ENCODE results near the gene ELP6.
"Not testable (repeated sequence)": the region's sequence is repeated elsewhere in the genome, so short reads cannot be mapped to it uniquely, and the experiment has no call there.

The ELP6 gene

GRCh38 chr3:47481763-47482162, 31.7 kb downstream of the ELP6 start:
- H3K9ac ChIP-seq (ENCODE audit: low read length in 2 of 2); H3K9me3 ChIP-seq (ENCODE audit: control insufficient read depth in 2 of 2, low read length in 2 of 2); H3K27ac ChIP-seq (ENCODE audit: low read length); H3K36me3 ChIP-seq (ENCODE audit: control insufficient read depth in 2 of 2, insufficient read depth in 2 of 2, low read length in 2 of 2); H3K27me3 ChIP-seq (ENCODE audit: control insufficient read depth in 1 of 2, insufficient read depth in 2 of 2, low read length in 2 of 2); H3K4me3 ChIP-seq (ENCODE audit: low read length in 2 of 2); H3K4me1 ChIP-seq (ENCODE audit: control insufficient read depth, insufficient read depth, low read length): not testable (repeated sequence)

GRCh38 chr3:47480267-47480666, 33.2 kb downstream of the ELP6 start:
- H3K4me3 ChIP-seq (ENCODE audit: low read length in 2 of 2); H3K27me3 ChIP-seq (ENCODE audit: control insufficient read depth in 1 of 2, insufficient read depth in 2 of 2, low read length in 2 of 2); H3K36me3 ChIP-seq (ENCODE audit: control insufficient read depth in 2 of 2, insufficient read depth in 2 of 2, low read length in 2 of 2); H3K9me3 ChIP-seq (ENCODE audit: control insufficient read depth in 2 of 2, low read length in 2 of 2); H3K27ac ChIP-seq (ENCODE audit: low read length); H3K9ac ChIP-seq (ENCODE audit: low read length in 2 of 2): not testable (repeated sequence)
- peaks cover 10% of the 10 kb centered on the region for H3K4me1 ChIP-seq (ENCODE audit: control insufficient read depth, insufficient read depth, low read length)

- H3K4me3 ChIP-seq (ENCODE audit: low read length in 2 of 2): no peak overlapping the region
- H3K27ac ChIP-seq (ENCODE audit: low read length): no peak overlapping the region
Observed at GRCh38 chr3:47479826-47480160, 33.7 kb downstream of the ELP6 start.

GRCh38 chr3:47478022-47478421, 35.5 kb downstream of the ELP6 start:
- H3K27me3 ChIP-seq (ENCODE audit: control insufficient read depth in 1 of 2, insufficient read depth in 2 of 2, low read length in 2 of 2): no peaks in the 10 kb centered on the region
- peaks cover 20% of the 10 kb centered on the region for H3K4me1 ChIP-seq (ENCODE audit: control insufficient read depth, insufficient read depth, low read length)
- no peaks in the 10 kb centered on the region for H3K9me3 ChIP-seq (ENCODE audit: control insufficient read depth in 2 of 2, low read length in 2 of 2)
- H3K4me3 ChIP-seq (ENCODE audit: low read length in 2 of 2): no peak overlapping the region
- H3K9ac ChIP-seq (ENCODE audit: low read length in 2 of 2): no peak overlapping the region
- no peak overlapping the region for H3K27ac ChIP-seq (ENCODE audit: low read length)
- H3K36me3 ChIP-seq (ENCODE audit: control insufficient read depth in 2 of 2, insufficient read depth in 2 of 2, low read length in 2 of 2): no peaks in the 10 kb centered on the region

More at GRCh38 chr3:47479826-47480160, 33.7 kb downstream of the ELP6 start:
- no peaks in the 10 kb centered on the region for H3K9me3 ChIP-seq (ENCODE audit: control insufficient read depth in 2 of 2, low read length in 2 of 2)
- no peaks in the 10 kb centered on the region for H3K27me3 ChIP-seq (ENCODE audit: control insufficient read depth in 1 of 2, insufficient read depth in 2 of 2, low read length in 2 of 2)
- no peak overlapping the region for H3K9ac ChIP-seq (ENCODE audit: low read length in 2 of 2)
- peaks cover 14% of the 10 kb centered on the region for H3K4me1 ChIP-seq (ENCODE audit: control insufficient read depth, insufficient read depth, low read length)
- H3K36me3 ChIP-seq (ENCODE audit: control insufficient read depth in 2 of 2, insufficient read depth in 2 of 2, low read length in 2 of 2): no peaks in the 10 kb centered on the region

GRCh38 chr3:47476644-47477199, 36.8 kb downstream of the ELP6 start:
- peak overlapping the region; percentile 67 to 89 for H3K9ac ChIP-seq (ENCODE audit: low read length in 2 of 2)
- peak overlapping the region; percentile 83 for H3K27ac ChIP-seq (ENCODE audit: low read length)
- peak overlapping the region; percentile 81 to 92 for H3K4me3 ChIP-seq (ENCODE audit: low read length in 2 of 2)
- H3K4me1 ChIP-seq (ENCODE audit: control insufficient read depth, insufficient read depth, low read length): peaks cover 20% of the 10 kb centered on the region
- H3K36me3 ChIP-seq (ENCODE audit: control insufficient read depth in 2 of 2, insufficient read depth in 2 of 2, low read length in 2 of 2): no peaks in the 10 kb centered on the region
- no peaks in the 10 kb centered on the region for H3K9me3 ChIP-seq (ENCODE audit: control insufficient read depth in 2 of 2, low read length in 2 of 2)
- no peaks in the 10 kb centered on the region for H3K27me3 ChIP-seq (ENCODE audit: control insufficient read depth in 1 of 2, insufficient read depth in 2 of 2, low read length in 2 of 2)

- Histone ChIP-seq H3K9me3 (ENCODE audit: control insufficient read depth in 2 of 2, low read length in 2 of 2) (no peaks in the 10 kb centered on the region), H3K36me3 (ENCODE audit: control insufficient read depth in 2 of 2, insufficient read depth in 2 of 2, low read length in 2 of 2) (no peaks in the 10 kb centered on the region), H3K9ac (ENCODE audit: low read length in 2 of 2) (peak overlapping the region; percentile 67 to 89), H3K27me3 (ENCODE audit: control insufficient read depth in 1 of 2, insufficient read depth in 2 of 2, low read length in 2 of 2) (no peaks in the 10 kb centered on the region), H3K4me3 (ENCODE audit: low read length in 2 of 2) (peak overlapping the region; percentile 81 to 92), H3K27ac (ENCODE audit: low read length) (peak overlapping the region; percentile 83), H3K4me1 (ENCODE audit: control insufficient read depth, insufficient read depth, low read length) (peaks cover 20% of the 10 kb centered on the region)
Observed at GRCh38 chr3:47476330-47476626, 37.2 kb downstream of the ELP6 start.

GRCh38 chr3:47475570-47476329, 37.8 kb downstream of the ELP6 start, which contains the start of gene SCAP:
Gene SCAP, minus strand, starts transcription at chr3:47475941. Its CDS starts 32,948 bp downstream, at chr3:47442993.
- Histone ChIP-seq H3K4me1 (ENCODE audit: control insufficient read depth, insufficient read depth, low read length) (peaks cover 20% of the 10 kb centered on the region), H3K36me3 (ENCODE audit: control insufficient read depth in 2 of 2, insufficient read depth in 2 of 2, low read length in 2 of 2) (no peaks in the 10 kb centered on the region), H3K27ac (ENCODE audit: low read length) (peak within 1 kb of the TSS; percentile 83), H3K4me3 (ENCODE audit: low read length in 2 of 2) (peak within 1 kb of the TSS; percentile 81 to 92), H3K9ac (ENCODE audit: low read length in 2 of 2) (peak within 1 kb of the TSS; percentile 67 to 89), H3K27me3 (ENCODE audit: control insufficient read depth in 1 of 2, insufficient read depth in 2 of 2, low read length in 2 of 2) (no peaks in the 10 kb centered on the region), H3K9me3 (ENCODE audit: control insufficient read depth in 2 of 2, low read length in 2 of 2) (no peaks in the 10 kb centered on the region)

- no peaks in the 10 kb centered on the region for H3K9me3 ChIP-seq (ENCODE audit: control insufficient read depth in 2 of 2, low read length in 2 of 2)
- H3K4me3 ChIP-seq (ENCODE audit: low read length in 2 of 2): peak overlapping the region; percentile 81 to 92
- H3K27me3 ChIP-seq (ENCODE audit: control insufficient read depth in 1 of 2, insufficient read depth in 2 of 2, low read length in 2 of 2): no peaks in the 10 kb centered on the region
- no peaks in the 10 kb centered on the region for H3K36me3 ChIP-seq (ENCODE audit: control insufficient read depth in 2 of 2, insufficient read depth in 2 of 2, low read length in 2 of 2)
- peak overlapping the region; percentile 67 to 81 for H3K9ac ChIP-seq (ENCODE audit: low read length in 2 of 2)
- H3K27ac ChIP-seq (ENCODE audit: low read length): peak overlapping the region; percentile 83
- H3K4me1 ChIP-seq (ENCODE audit: control insufficient read depth, insufficient read depth, low read length): peaks cover 20% of the 10 kb centered on the region
Observed at GRCh38 chr3:47475029-47475569, 38.4 kb downstream of the ELP6 start.

- peaks cover 20% of the 10 kb centered on the region for H3K4me1 ChIP-seq (ENCODE audit: control insufficient read depth, insufficient read depth, low read length)
- no peaks in the 10 kb centered on the region for H3K27me3 ChIP-seq (ENCODE audit: control insufficient read depth in 1 of 2, insufficient read depth in 2 of 2, low read length in 2 of 2)
- H3K9ac ChIP-seq (ENCODE audit: low read length in 2 of 2): peak overlapping the region in 1 of 2 donors; percentile 29
- H3K27ac ChIP-seq (ENCODE audit: low read length): no peak overlapping the region
- H3K9me3 ChIP-seq (ENCODE audit: control insufficient read depth in 2 of 2, low read length in 2 of 2): no peaks in the 10 kb centered on the region
- no peaks in the 10 kb centered on the region for H3K36me3 ChIP-seq (ENCODE audit: control insufficient read depth in 2 of 2, insufficient read depth in 2 of 2, low read length in 2 of 2)
- H3K4me3 ChIP-seq (ENCODE audit: low read length in 2 of 2): no peak overlapping the region
Observed at GRCh38 chr3:47473391-47473790, 40.1 kb downstream of the ELP6 start.

- no peaks in the 10 kb centered on the region for H3K9me3 ChIP-seq (ENCODE audit: control insufficient read depth in 2 of 2, low read length in 2 of 2)
- no peak overlapping the region for H3K27ac ChIP-seq (ENCODE audit: low read length)
- H3K27me3 ChIP-seq (ENCODE audit: control insufficient read depth in 1 of 2, insufficient read depth in 2 of 2, low read length in 2 of 2): no peaks in the 10 kb centered on the region
- peaks cover 4% of the 10 kb centered on the region for H3K4me1 ChIP-seq (ENCODE audit: control insufficient read depth, insufficient read depth, low read length)
- H3K4me3 ChIP-seq (ENCODE audit: low read length in 2 of 2): no peak overlapping the region
- no peaks in the 10 kb centered on the region for H3K36me3 ChIP-seq (ENCODE audit: control insufficient read depth in 2 of 2, insufficient read depth in 2 of 2, low read length in 2 of 2)
- no peak overlapping the region for H3K9ac ChIP-seq (ENCODE audit: low read length in 2 of 2)
Observed at GRCh38 chr3:47469616-47470015, 43.9 kb downstream of the ELP6 start.

GRCh38 chr3:47468315-47468714, 45.2 kb downstream of the ELP6 start:
- not testable (repeated sequence) for H3K36me3 ChIP-seq (ENCODE audit: control insufficient read depth in 2 of 2, insufficient read depth in 2 of 2, low read length in 2 of 2); H3K4me3 ChIP-seq (ENCODE audit: low read length in 2 of 2); H3K9ac ChIP-seq (ENCODE audit: low read length in 2 of 2); H3K9me3 ChIP-seq (ENCODE audit: control insufficient read depth in 2 of 2, low read length in 2 of 2); H3K4me1 ChIP-seq (ENCODE audit: control insufficient read depth, insufficient read depth, low read length); H3K27ac ChIP-seq (ENCODE audit: low read length); H3K27me3 ChIP-seq (ENCODE audit: control insufficient read depth in 1 of 2, insufficient read depth in 2 of 2, low read length in 2 of 2)
